HG02678 (cell line): ENCODE data around the gene KYAT1.

ENCODE experiments used
- ATAC-seq: cut with Tn5 transposase; IDR thresholded peaks from one replicate; pipeline ENCODE4 v1.9.1; 2021; ENCODE audit warnings: mild to moderate bottlenecking, moderate library complexity; ENCODE audit not compliant: unreplicated experiment

The KYAT1 gene

DNA sequence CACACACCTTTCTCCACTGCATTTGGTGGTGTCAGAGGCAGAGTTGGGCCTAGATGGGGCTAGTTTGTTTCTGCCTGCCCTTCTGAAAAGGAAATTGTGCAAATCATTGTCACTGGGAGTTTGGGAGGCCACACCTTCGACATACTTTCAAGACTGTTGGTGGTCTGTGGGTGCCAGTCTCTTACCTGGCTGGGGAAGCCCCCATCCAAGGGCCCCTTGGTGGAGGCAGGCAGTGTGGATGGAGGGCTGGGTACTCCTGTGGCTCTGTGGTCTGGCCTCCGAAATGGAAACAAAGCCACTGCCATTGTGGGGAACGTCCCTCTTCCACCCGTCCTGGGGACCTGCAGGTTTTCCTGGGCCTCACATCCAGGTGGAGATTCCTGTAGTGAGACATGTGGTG, 28.1 kb upstream of the KYAT1 start:
- ATAC-seq: no peak

- no peak for ATAC-seq
Measured at GRCh38 chr9:128908372-128908771, 26.6 kb upstream of the KYAT1 start.

DNA sequence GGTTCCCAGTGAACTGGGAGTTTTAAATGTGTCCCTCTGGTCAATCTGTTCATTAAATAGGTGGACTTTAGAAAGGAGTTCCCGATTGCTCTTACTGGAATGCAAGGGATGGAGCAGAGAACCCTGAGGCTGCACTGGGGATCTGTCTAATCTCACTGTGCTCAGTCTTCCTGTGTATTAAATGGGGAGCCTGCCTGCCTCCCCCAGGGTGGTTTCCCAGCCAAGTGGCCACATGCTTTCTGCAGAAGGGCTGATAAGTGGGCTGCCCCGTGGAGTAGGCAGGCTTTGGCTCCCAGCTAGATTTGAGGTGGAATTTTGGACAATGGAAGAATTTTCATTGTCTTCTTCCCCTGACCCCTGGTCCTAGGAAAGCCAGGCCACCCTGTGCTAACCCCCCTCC, 25.0 kb upstream of the KYAT1 start:
- no peak for ATAC-seq

DNA sequence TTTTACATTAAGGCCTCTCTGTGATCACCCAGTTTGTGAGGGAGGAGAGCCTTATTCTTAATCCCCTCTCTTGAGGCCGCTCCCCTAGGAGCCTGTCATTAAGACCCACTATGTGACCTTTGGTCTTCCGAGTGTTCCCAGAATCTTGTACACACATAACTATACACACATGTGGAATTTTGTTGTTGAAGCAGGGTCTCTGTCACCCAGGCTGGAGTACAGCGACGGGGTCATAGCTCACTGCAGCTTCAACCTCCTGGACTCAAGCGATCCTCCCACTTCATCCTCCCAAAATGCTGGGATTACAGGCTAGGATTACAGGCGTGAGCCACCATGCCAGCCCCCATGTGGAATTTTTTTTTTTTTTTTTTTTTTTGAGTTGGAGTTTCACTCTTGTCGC, 24.2 kb upstream of the KYAT1 start:
- ATAC-seq: no peak

DNA sequence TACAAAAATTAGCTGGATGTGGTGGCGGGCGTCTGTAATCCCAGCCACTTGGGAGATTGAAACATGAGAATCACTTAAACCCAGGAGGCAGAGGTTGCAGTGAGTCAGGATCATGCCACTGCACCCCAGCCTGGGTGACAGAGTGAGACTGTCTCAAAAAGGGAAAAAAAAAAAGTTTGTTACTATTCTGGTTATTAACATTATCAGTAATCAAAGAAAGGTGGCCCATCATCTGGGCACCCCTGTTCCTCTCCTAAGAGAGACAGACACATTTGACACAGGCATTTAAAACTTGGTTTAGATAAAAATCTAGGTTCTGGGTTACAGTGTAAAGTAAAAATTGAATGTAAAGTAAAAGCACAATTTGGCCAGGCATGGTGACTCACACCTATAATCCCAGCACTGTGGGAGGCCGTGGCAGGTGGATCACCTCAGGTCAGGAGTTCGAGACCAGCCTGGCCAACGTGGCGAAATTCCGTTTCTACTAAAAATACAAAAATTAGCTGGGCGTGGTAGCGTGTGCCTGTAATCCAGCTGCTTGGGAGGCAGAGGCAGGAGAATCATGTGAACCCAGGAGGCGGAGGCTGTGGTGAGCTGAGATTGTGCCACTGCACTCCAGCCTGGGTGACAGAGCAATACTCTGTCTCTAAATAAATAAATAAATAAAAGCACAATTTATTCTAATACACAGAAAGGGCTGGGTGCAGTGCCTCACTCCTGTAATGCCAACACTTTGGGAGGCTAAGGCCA, 22.3 kb upstream of the KYAT1 start:
- no peak for ATAC-seq

- ATAC-seq: no peak
Measured at GRCh38 chr9:128903079-128903461, 21.3 kb upstream of the KYAT1 start.

DNA sequence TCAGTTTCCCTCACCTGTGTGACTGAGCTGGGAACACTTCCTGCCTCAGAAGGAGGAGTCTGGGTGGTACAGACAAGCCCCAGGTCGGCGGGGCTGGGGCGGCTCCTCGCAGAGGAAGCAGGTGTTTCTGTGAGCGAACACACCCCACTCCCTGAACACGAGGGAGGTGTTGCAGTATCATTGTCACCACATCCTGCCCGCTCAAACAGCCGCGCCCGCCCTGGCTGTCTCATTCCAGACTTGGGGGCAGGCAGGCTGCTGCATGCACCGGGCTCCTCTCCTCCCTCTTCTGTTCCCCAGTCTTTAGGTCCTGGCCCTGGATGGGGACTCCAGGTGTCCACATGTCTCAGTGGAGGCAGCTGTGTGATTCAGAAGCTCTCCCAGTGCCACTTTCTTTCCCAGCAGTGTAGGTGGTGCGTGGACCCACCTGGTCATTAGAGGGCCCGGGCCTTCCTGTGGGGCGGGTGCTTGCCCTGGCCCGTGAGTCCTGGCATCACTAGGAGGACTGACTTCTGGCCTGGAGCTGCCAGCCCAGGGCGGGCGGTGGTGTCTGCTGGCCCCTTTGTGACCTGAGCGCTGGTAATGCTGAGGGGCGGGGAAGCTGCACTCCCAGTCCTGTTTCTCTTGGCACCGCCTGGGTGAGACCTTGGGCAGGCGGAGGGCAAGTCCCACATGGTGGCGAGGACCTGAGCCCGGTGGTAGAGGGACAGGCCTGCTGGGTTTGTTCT, 20.8 kb upstream of the KYAT1 start:
- peak; percentile 88 for ATAC-seq

DNA sequence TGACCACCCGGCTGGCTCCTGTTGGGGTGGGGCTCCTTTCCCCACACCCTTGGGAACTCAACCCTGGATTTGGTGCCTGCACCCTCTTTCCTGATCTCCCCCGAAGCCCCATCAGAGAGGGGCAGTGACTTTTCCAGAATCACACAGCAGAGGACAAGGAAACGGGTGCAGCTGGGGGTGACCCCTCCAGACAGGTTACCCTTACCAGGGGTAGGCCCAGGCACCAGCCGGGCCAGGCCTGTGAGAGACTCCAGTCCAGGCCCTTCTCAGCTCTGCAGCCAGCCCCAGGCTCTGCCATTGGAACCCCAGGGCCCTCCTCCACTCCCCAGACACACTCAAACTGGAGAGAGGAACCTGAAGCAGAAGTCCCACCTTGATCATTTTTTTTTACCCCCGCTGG, 20.1 kb upstream of the KYAT1 start:
- no peak for ATAC-seq

GRCh38 chr9:128901379-128901778, 19.6 kb upstream of the KYAT1 start:
- ATAC-seq: no peak

DNA sequence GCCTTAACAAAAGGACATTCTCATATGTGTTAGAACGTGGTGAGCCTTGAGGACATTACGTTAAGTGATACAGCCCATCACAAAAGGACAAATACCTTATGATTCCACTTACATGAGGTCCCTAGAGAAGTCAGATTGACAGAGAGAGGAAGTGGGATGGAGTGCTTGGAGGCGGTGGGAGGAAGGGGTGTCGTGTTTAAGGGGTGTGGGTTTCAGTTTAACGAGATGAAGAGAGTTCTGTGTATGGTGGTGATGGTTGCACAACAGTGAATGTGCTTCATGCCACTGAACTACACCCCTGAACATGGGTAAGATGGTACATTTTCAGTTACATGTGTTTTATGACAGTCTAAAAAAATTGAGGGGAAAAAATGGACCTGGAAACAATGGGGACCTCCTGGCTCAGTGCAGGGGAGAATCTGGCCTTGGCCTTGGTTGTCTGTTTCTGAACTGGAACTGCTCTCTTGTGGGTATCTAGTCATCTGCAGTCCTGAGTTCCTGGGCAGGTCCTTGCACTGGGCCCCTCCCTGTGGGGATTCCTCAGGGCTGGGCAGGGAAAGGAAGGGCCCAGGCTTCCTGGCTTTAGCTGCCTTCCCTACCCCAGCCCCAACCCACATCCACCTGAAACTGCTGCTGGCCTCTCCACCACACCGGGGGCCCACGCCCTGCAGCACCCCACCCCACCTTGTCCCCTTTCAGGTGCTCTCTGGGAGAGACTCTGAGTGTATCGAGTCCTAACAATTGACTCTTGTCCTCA, 18.0 kb upstream of the KYAT1 start:
- no peak for ATAC-seq

- ATAC-seq: no peak
Measured at GRCh38 chr9:128898845-128899565, 17.3 kb upstream of the KYAT1 start.

- no peak for ATAC-seq
Measured at GRCh38 chr9:128898382-128898781, 16.6 kb upstream of the KYAT1 start.

- ATAC-seq: no peak
Measured at GRCh38 chr9:128895556-128895955, 13.8 kb upstream of the KYAT1 start.

DNA sequence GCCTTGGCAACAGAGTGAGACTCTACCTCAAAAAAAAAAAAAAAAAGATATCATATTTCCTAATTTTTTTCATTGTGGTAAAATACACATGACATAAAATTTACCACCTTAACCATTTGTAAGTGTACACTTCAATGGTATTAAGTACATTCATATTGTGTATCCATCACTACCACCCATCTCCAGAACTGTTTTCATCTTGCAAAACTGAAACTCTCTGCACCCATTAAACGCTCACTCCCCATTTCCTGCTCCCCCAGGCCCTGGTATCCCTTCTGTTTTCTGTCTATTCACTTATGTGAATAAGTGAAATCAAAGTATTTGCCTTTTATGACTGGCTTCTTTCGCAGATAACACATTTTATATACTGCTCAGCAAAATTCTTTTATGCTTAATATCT, 13.0 kb upstream of the KYAT1 start:
- no peak for ATAC-seq

DNA sequence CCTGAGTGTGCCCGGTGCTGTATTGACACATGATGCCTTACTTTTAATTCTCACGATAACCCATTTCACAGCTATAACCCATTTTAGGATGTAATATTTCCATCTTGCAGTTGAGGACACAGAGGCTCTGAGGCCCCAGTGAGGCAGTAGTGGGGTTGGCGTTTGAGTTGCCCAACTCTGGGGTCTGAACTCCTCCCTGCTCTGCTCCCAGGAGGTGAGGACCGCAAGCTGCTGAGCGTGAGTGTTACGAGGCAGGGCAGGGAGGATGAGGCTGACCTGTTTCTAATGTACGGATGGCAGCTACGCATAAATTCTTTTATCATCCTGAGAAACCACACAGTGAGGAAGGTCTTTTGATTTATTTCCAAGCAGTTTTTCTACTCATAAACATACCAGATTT, 11.6 kb upstream of the KYAT1 start:
- ATAC-seq: no peak

- ATAC-seq: no peak
Measured at GRCh38 chr9:128892221-128892921, 10.6 kb upstream of the KYAT1 start.

- no peak for ATAC-seq
Measured at GRCh38 chr9:128891321-128892220, 9.8 kb upstream of the KYAT1 start.

DNA sequence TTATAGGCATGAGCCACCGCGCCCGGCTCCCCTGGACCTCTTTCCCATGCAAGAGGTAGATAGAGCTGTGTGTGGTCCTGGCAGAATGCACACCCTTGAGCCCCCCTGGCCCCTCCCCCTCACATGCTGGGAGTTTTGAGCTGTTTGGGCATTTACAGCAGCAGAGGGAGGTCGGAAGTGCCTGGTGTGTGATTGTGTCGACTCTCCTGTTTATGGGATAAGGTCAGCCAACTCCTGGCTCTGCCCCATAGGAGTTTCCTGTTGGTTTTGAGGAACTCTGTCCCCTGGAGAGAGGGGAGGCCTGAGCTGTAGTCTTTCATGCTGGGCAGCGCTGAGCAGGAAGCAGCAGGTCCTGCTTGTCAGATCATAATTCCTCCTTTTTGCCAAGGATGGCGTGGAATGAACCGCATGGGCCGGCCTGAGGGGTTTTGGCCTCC, 6.2 kb upstream of the KYAT1 start:
- no peak for ATAC-seq

DNA sequence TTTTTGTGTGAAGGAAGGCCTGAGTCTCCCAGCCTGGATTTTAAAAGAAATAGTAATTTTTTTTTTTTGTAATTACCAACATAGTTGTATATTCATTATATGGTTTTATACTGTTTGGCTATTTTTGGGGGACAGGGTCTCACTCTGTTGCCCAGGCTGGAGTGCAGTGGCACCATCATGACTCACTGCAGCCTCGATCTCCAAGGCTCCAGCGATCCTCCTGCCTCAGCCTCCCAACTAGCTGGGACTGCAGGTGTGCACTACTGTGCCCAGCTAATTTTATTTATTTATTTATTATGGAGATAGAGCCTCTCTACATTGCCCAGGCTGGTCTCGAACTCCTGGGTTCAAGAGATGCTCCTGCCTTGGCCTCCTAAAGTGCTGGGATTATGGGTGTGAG, 5.3 kb upstream of the KYAT1 start:
- ATAC-seq: no peak
